HCT116 (cell line): ENCODE data around the gene EYA2. TPM values are rescaled to one million over a fixed set of nuclear protein-coding genes. Genes with fewer than 3 reads are reported as not detected.

Experiments
- ATAC-seq: fragments of 200-7000 bp; cut with Tn5 transposase; 2 replicates; pipeline ENCODE4 v1.9.1; 2020; ENCODE audit warnings: mild to moderate bottlenecking, moderate library complexity
- BruUV-seq: library from RNA; stranded (reverse); fragments of 400-500 nt; replicated peaks from 2 replicates; lab custom pipeline; 2021; lab: Mats Ljungman, UMichigan
- CTCF ChIA-PET: fragments of 300-600 bp; sonication (Branson Sonifier 250); formaldehyde crosslinking; loops from one replicate; lab custom pipeline; 2021; ENCODE audit warnings: antibody characterized with exemption; lab: Charles Lee
- POLR2A ChIA-PET: fragments of 300-600, 350-600 bp; sonication (Branson Sonifier 250); formaldehyde crosslinking; loops from one replicate; lab custom pipeline; 2021; ENCODE audit warnings: antibody characterized with exemption; lab: Charles Lee
- RAD21 ChIA-PET, 2 experiments: fragments of 300-600 bp; sonication (Branson Sonifier 250); formaldehyde crosslinking; loops; one replicate each; lab custom pipeline; 2023; ENCODE audit warnings: low total read pairs in 2 of 2; ENCODE audit not compliant: uncharacterized antibody in 2 of 2, unreplicated experiment in 2 of 2, low non-redundant PET in 1 of 2; lab: Charles Lee
- DNase-seq: peaks from one replicate; pipeline ENCODE4 v3.0.0-alpha.2; 2010; ENCODE audit warnings: low read depth, low spot score
- H2AFZ ChIP-seq: fragments of 200-600 bp; shearing (Covaris generic), sonication (generic); 2 replicates; pipeline ENCODE4 v1.6.1; 2017; ENCODE audit warnings: low read depth, mixed run types, mixed read lengths, antibody characterized with exemption, low read length; ENCODE audit not compliant: poor library complexity, severe bottlenecking
- H3K27ac ChIP-seq: 2 replicates; pipeline ENCODE4 v1.5.1; 2012; ENCODE audit warnings: low read depth, low read length
- H3K27me3 ChIP-seq: fragments of 200-600 bp; sonication (generic); 2 replicates; pipeline ENCODE4 v1.6.1; 2016; ENCODE audit warnings: mixed run types, low read length, mixed read lengths; ENCODE audit not compliant: insufficient read depth
- H3K36me3 ChIP-seq, 2 experiments: fragments of 200-500 bp in 1 of 2; fragments of 200-600 bp in 1 of 2; sonication (Bioruptor generic) in 1 of 2; sonication (generic) in 1 of 2; 2 replicates each; pipeline versions ENCODE4 v1.5.1 to v1.6.1; 2014 to 2016; ENCODE audit warnings: low read length in 2 of 2, inconsistent platforms in 1 of 2, mixed read lengths in 1 of 2, mixed run types in 1 of 2; ENCODE audit not compliant: insufficient read depth in 2 of 2, control insufficient read depth in 1 of 2
- H3K4me1 ChIP-seq, 2 experiments: fragments of 200-600 bp in 1 of 2; sonication (generic) in 1 of 2; 2 replicates each; pipeline versions ENCODE4 v1.5.1 to v1.6.1; 2012 to 2017; ENCODE audit warnings: low read length in 2 of 2, inconsistent platforms in 1 of 2, mild to moderate bottlenecking in 1 of 2, mixed read lengths in 1 of 2, mixed run types in 1 of 2, moderate library complexity in 1 of 2; ENCODE audit not compliant: insufficient read depth in 2 of 2, control insufficient read depth in 1 of 2
- H3K4me2 ChIP-seq: fragments of 200-600 bp; sonication (generic); 2 replicates; pipeline ENCODE4 v1.6.1; 2017; ENCODE audit warnings: mixed run types, low read length, mixed read lengths
- H3K4me3 ChIP-seq, 2 experiments: fragments of 200-600 bp in 1 of 2; sonication (generic) in 1 of 2; replicated peaks in 1 of 2; 2 replicates each; pipeline ENCODE4 v1.5.1; 2011 to 2016; ENCODE audit warnings: low read length in 2 of 2, control low read depth in 1 of 2, low read depth in 1 of 2, mild to moderate bottlenecking in 1 of 2, mixed read lengths in 1 of 2, mixed run types in 1 of 2
- H3K79me2 ChIP-seq: fragments of 200-600 bp; sonication (generic); 2 replicates; pipeline ENCODE4 v1.6.1; 2017; ENCODE audit warnings: mild to moderate bottlenecking, mixed run types, low read length, moderate library complexity, mixed read lengths; ENCODE audit not compliant: insufficient read depth
- H3K9ac ChIP-seq: fragments of 200-600 bp; sonication (generic); 2 replicates; pipeline ENCODE4 v1.6.1; 2016; ENCODE audit warnings: low read length, mixed read lengths
- H3K9me2 ChIP-seq: fragments of 200-600 bp; sonication (generic), shearing (Covaris generic); 2 replicates; pipeline ENCODE4 v1.6.1; 2017; ENCODE audit warnings: mixed run types, mild to moderate bottlenecking, moderate library complexity; ENCODE audit not compliant: insufficient read depth
- H3K9me3 ChIP-seq, 2 experiments: fragments of 200-500 bp in 1 of 2; fragments of 200-600 bp in 1 of 2; sonication (Bioruptor generic) in 1 of 2; sonication (generic) in 1 of 2; 2 replicates each; pipeline ENCODE4 v1.6.1; 2014 to 2017; ENCODE audit warnings: low read length in 2 of 2, mixed read lengths in 2 of 2, inconsistent platforms in 1 of 2, low read depth in 1 of 2, mild to moderate bottlenecking in 1 of 2, mixed run types in 1 of 2, moderate library complexity in 1 of 2; ENCODE audit not compliant: control insufficient read depth in 1 of 2, insufficient read depth in 1 of 2
- H4K20me1 ChIP-seq: fragments of 200-600 bp; sonication (generic), shearing (Covaris generic); 2 replicates; pipeline ENCODE4 v1.6.1; 2017; ENCODE audit warnings: mixed run types, mild to moderate bottlenecking, moderate library complexity; ENCODE audit not compliant: insufficient read depth
- EGR1 ChIP-seq: IDR thresholded peaks from 2 replicates; pipeline ENCODE4 v1.6.1; 2012; ENCODE audit warnings: low read depth
- FOSL1 ChIP-seq: IDR thresholded peaks from 2 replicates; pipeline ENCODE4 v1.6.1; 2012; ENCODE audit warnings: low read depth
- REST ChIP-seq: IDR thresholded peaks from 2 replicates; pipeline ENCODE4 v1.6.1; 2012; ENCODE audit warnings: low read depth
- SIN3A ChIP-seq: IDR thresholded peaks from 2 replicates; pipeline ENCODE4 v1.6.1; 2012; ENCODE audit warnings: low read depth
- YY1 ChIP-seq: IDR thresholded peaks from 2 replicates; pipeline ENCODE4 v1.6.1; 2011; ENCODE audit warnings: low read length, low read depth, moderate library complexity, mild to moderate bottlenecking; ENCODE audit not compliant: insufficient replicate concordance; ENCODE audit errors: extremely low read depth
- ZBTB33 ChIP-seq: IDR thresholded peaks from 2 replicates; pipeline ENCODE4 v1.6.1; 2011; ENCODE audit warnings: mild to moderate bottlenecking, low read length, moderate library complexity; ENCODE audit not compliant: insufficient replicate concordance; ENCODE audit errors: extremely low read depth
- intact Hi-C: fragments of 100-400 bp; cut with micrococcal nuclease; formaldehyde crosslinking; loops from 2 replicates; pipeline ENCODE4 v1.10.0; 2022
- total RNA-seq: library from RNA; stranded (reverse); gene quantifications from one replicate; pipeline ENCODE4 v1.2.1, GENCODE V29; 2021; ENCODE audit not compliant: unreplicated experiment

Gene EYA2
- total RNA-seq, 1 experiment from 2014 or later = not detected

- H2AFZ ChIP-seq = no peak overlapping the region
- H3K27me3 ChIP-seq = no peaks in the 10 kb centered on the region
- no peak overlapping the region for H3K4me3 ChIP-seq
- no peaks in the 10 kb centered on the region for H3K36me3 ChIP-seq
- H3K79me2 ChIP-seq = no peaks in the 10 kb centered on the region
- no peaks in the 10 kb centered on the region for H4K20me1 ChIP-seq
- no TSS peak for BruUV-seq
- ChIA-PET RAD21 (no interaction called here), POLR2A (no interaction called here), CTCF (no interaction called here)
- no peak overlapping the region for H3K27ac ChIP-seq
- no peak for ATAC-seq
- DNase-seq = no peak
- no peaks in the 10 kb centered on the region for H3K4me1 ChIP-seq
- intact Hi-C loops = no loop called here
- no peak overlapping the region for H3K9ac ChIP-seq
- H3K9me2 ChIP-seq = no peaks in the 10 kb centered on the region
- peaks cover 4 to 24% of the 10 kb centered on the region in 2 experiments; a peak in 3 of 4 replicates for H3K9me3 ChIP-seq
- no peak overlapping the region for H3K4me2 ChIP-seq
- TF ChIP-seq EGR1 = no peak
- no peak for TF ChIP-seq FOSL1
- no peak for TF ChIP-seq YY1
- no peak for TF ChIP-seq SIN3A
- no peak for TF ChIP-seq REST
- no peak for TF ChIP-seq ZBTB33
Observed at GRCh38 chr20:47066484-47067270, 172.0 kb downstream of the EYA2 start.
